Stimulated activated CD4-positive, alpha-beta T cell treated with anti-CD3 and anti-CD28 coated beads, TNF-alpha, amount 100 ng/mL, for 1 hour (primary cell): ENCODE results near the gene RAB11A.

Experiments
- DNase-seq, 3 donors: peaks; one replicate each; pipeline ENCODE4 v3.0.0-alpha.2; 2020; ENCODE audit warnings: low read depth in 3 of 3, low spot score in 1 of 3

Gene RAB11A

GRCh38 chr15:65869126-65869953, at the start of gene RAB11A:
Gene RAB11A, plus strand, starts transcription at chr15:65869491. Its CDS starts 95 bp downstream, at chr15:65869586.
- peak; percentile 88 to 95 (median 89) for DNase-seq

- DNase-seq = no peak
Observed at GRCh38 chr15:65819563-65819960, 49.7 kb upstream of the RAB11A start.

GRCh38 chr15:65821070-65821469, 48.2 kb upstream of the RAB11A start:
- DNase-seq = no peak

- DNase-seq = no peak
Observed at GRCh38 chr15:65822316-65822715, 47.0 kb upstream of the RAB11A start.

GRCh38 chr15:65824031-65824743, 45.1 kb upstream of the RAB11A start:
- DNase-seq = no peak

GRCh38 chr15:65824941-65825544, 44.2 kb upstream of the RAB11A start:
- no peak for DNase-seq

- no peak for DNase-seq
Observed at GRCh38 chr15:65827065-65827464, 42.2 kb upstream of the RAB11A start.

- no peak for DNase-seq
Observed at GRCh38 chr15:65828585-65828984, 40.7 kb upstream of the RAB11A start.

- no peak for DNase-seq
Observed at GRCh38 chr15:65829130-65829764, 40.0 kb upstream of the RAB11A start.

GRCh38 chr15:65832549-65833364, 36.5 kb upstream of the RAB11A start:
- peak; percentile 8 to 20 (median 15) for DNase-seq

- peak in 2 of 3 donors; percentile 10 to 22 for DNase-seq
Observed at GRCh38 chr15:65833501-65834205, 35.6 kb upstream of the RAB11A start.

GRCh38 chr15:65834603-65835282, 34.5 kb upstream of the RAB11A start:
- no peak for DNase-seq

- no peak for DNase-seq
Observed at GRCh38 chr15:65835447-65835846, 33.8 kb upstream of the RAB11A start.

GRCh38 chr15:65836665-65837064, 32.6 kb upstream of the RAB11A start:
- no peak for DNase-seq

GRCh38 chr15:65837301-65838294, 31.7 kb upstream of the RAB11A start:
- no peak for DNase-seq

GRCh38 chr15:65839354-65839901, 29.9 kb upstream of the RAB11A start:
- DNase-seq = no peak

GRCh38 chr15:65839985-65840384, 29.3 kb upstream of the RAB11A start:
- DNase-seq = no peak
